Prostate gland (tissue), 2 donors: ENCODE data around the gene KRTAP10-5.

ENCODE experiments used
- CTCF ChIP-seq, 4 experiments: fragments of 200-600 bp in 2 of 4; fragments of 450-650 bp in 2 of 4; sonication (generic) in 2 of 4; IDR thresholded peaks; 1 replicate in 3 of 4; 2 replicates in 1 of 4; pipeline ENCODE4 v1.5.1; 2016 to 2019; ENCODE audit warnings: antibody characterized with exemption in 4 of 4, mild to moderate bottlenecking in 2 of 4, moderate library complexity in 2 of 4
- POLR2A ChIP-seq: fragments of 450-650 bp; IDR thresholded peaks from one replicate; pipeline ENCODE4 v1.6.1; 2016; ENCODE audit warnings: antibody characterized with exemption, mild to moderate bottlenecking

DNA sequence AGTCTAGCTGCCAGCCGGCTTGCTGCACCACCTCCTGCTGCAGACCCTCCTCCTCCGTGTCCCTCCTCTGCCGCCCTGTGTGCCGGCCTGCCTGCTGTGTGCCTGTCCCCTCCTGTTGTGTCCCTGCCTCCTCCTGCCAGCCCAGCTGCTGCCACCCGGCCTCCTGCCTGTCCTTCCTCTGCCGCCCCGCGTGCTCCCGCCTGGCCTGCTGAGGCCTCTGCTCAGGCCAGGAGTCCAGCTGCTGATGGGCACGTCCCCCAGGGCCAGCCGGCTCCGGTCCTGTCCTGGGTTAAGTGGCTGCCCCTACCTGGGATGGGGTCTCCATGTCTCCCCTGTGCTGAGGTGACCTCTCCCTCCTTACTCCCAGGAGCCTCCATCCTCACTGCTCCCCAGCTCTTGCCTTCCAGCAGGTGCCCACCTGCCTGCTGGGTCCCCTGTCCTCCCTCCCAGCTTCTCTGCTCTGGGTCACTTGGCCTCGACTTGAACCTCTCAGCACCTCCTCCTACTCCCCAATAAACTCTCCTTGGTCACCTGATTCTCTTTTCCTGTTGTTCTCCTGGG is 32.3 kb upstream of the KRTAP10-5 start:
- TF ChIP-seq POLR2A (no peak), CTCF (IDR thresholded peaks at IDR 0.05) (no peak)
